ENCODE results near the gene SFT2D2.

SFT2D2 gene

GRCh38 chr1:168223681-168224540, 1.9 kb upstream of the SFT2D2 start:
- DNase-seq = no peak

GRCh38 chr1:168224991-168225390, 813 bp upstream of the SFT2D2 start:
- no peak for DNase-seq

- DNase-seq = no peak
These were observed 1.8 kb downstream of the SFT2D2 start for GRCh38 chr1:168227620-168228019.

- DNase-seq = no peak
These were observed 4.1 kb downstream of the SFT2D2 start for GRCh38 chr1:168229893-168230292.

GRCh38 chr1:168230709-168231108, 4.9 kb downstream of the SFT2D2 start:
- DNase-seq = no peak

GRCh38 chr1:168234846-168235547, 9.2 kb downstream of the SFT2D2 start:
- no peak for DNase-seq

GRCh38 chr1:168235548-168235885, 9.7 kb downstream of the SFT2D2 start:
- no peak for DNase-seq

GRCh38 chr1:168235937-168236336, 10.1 kb downstream of the SFT2D2 start:
- DNase-seq = no peak

- peak; percentile 62 for DNase-seq
These were observed 11.2 kb downstream of the SFT2D2 start for GRCh38 chr1:168236836-168237611.

GRCh38 chr1:168243198-168243597, 17.4 kb downstream of the SFT2D2 start:
- no peak for DNase-seq

- DNase-seq = no peak
These were observed 17.9 kb downstream of the SFT2D2 start for GRCh38 chr1:168243636-168244212.

- no peak for DNase-seq
These were observed 19.2 kb downstream of the SFT2D2 start for GRCh38 chr1:168245042-168245441.

GRCh38 chr1:168246506-168246905, 20.7 kb downstream of the SFT2D2 start:
- no peak for DNase-seq

- DNase-seq = no peak
These were observed 26.5 kb downstream of the SFT2D2 start for GRCh38 chr1:168252204-168252733.

- no peak for DNase-seq
These were observed 30.4 kb downstream of the SFT2D2 start for GRCh38 chr1:168256164-168256563.

- DNase-seq = no peak
These were observed 31.6 kb downstream of the SFT2D2 start for GRCh38 chr1:168257397-168257796.

- no peak for DNase-seq
These were observed 33.8 kb downstream of the SFT2D2 start for GRCh38 chr1:168259567-168259966.

GRCh38 chr1:168260393-168260792, 34.6 kb downstream of the SFT2D2 start:
- DNase-seq = no peak

GRCh38 chr1:168261390-168261789, 35.6 kb downstream of the SFT2D2 start:
- DNase-seq = no peak

- no peak for DNase-seq
These were observed 37.3 kb downstream of the SFT2D2 start for GRCh38 chr1:168263130-168263529.

- no peak for DNase-seq
These were observed 38.5 kb downstream of the SFT2D2 start for GRCh38 chr1:168264296-168264695.

- no peak for DNase-seq
These were observed 39.8 kb downstream of the SFT2D2 start for GRCh38 chr1:168265596-168265995.

GRCh38 chr1:168266644-168267186, 40.9 kb downstream of the SFT2D2 start:
- no peak for DNase-seq
